Measurements from ENCODE around the gene PYCR2. TPM values are rescaled to one million over a fixed set of nuclear protein-coding genes. Genes with fewer than 3 reads are reported as not detected.

PYCR2 gene
- total RNA-seq, 1 donor from 2014 or later: 109 TPM

- TF ChIP-seq, protein P1, sequence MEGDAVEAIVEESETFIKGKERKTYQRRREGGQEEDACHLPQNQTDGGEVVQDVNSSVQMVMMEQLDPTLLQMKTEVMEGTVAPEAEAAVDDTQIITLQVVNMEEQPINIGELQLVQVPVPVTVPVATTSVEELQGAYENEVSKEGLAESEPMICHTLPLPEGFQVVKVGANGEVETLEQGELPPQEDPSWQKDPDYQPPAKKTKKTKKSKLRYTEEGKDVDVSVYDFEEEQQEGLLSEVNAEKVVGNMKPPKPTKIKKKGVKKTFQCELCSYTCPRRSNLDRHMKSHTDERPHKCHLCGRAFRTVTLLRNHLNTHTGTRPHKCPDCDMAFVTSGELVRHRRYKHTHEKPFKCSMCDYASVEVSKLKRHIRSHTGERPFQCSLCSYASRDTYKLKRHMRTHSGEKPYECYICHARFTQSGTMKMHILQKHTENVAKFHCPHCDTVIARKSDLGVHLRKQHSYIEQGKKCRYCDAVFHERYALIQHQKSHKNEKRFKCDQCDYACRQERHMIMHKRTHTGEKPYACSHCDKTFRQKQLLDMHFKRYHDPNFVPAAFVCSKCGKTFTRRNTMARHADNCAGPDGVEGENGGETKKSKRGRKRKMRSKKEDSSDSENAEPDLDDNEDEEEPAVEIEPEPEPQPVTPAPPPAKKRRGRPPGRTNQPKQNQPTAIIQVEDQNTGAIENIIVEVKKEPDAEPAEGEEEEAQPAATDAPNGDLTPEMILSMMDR (IDR thresholded peaks at IDR 0.05): no peak
- ATAC-seq (ENCODE audit: low read depth) (no peak), DNase-seq (no peak)
- Mint-ChIP-seq H3K4me3 (no peak overlapping the region), H3K36me3 (ENCODE audit: low read depth) (no peaks in the 10 kb centered on the region), H3K27ac (no peak overlapping the region), H3K9me3 (no peaks in the 10 kb centered on the region), H3K4me1 (no peaks in the 10 kb centered on the region), H3K27me3 (peaks cover 3% of the 10 kb centered on the region)
- POLR2A ChIA-PET: interaction anchor here (0.5 kb wide), 1 partner anchor 40 kb away, joined by 3 read pairs; no protein-coding TSS in a partner anchor
- intact Hi-C loops (cut with micrococcal nuclease): no loop called here
- CTCF ChIA-PET: no interaction called here
Observed at GRCh38 chr1:225965231-225965630, 41.2 kb upstream of the PYCR2 start.

DNA sequence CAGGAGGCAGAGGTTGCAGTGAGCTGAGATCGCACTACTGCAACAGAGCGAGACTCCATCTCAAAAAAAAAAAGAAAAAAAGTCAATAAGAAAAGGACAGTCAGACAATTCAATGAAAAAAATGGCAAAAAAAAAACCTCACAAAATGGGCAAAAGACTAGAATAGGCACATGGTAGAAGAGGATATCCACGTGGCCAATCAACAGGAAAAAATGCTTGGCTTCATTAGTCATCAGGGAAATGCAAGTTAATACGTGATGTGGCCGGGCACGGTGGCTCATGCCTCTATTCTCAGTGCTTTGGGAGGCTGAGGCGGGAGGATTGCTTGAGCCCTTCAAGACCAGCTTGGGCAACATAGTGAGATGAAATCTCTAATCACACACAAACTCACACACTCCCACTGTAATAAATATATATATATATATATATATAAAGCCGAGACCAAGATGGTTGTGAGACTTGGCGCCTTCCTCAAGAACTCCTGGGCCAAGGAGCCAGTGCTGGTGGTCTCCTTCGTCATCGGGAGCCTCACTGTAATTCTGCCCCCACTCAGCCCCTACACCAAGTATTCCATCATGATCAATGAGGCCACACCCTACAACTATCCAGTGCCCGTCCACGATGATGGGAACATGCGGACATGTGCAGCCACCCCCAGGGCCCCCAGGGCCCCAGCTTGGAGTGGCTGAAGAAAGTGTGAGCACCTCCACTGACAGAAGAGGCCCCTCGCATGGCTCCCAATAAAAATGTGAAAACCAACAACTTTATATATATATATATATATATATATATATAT lies 39.9 kb upstream of the PYCR2 start:
- intact Hi-C loops (cut with micrococcal nuclease): no loop called here
- H3K4me3 Mint-ChIP-seq: no peak overlapping the region
- ChIA-PET CTCF (interaction anchor here (1.1 to 1.4 kb wide), 3 partner anchors 10 to 19 kb away, joined by 3 read pairs; no protein-coding TSS in a partner anchor), POLR2A (interaction anchor here (0.7 kb wide), 1 partner anchor 9 kb away, joined by 3 read pairs; no protein-coding TSS in a partner anchor)
- no peaks in the 10 kb centered on the region for H3K36me3 Mint-ChIP-seq (ENCODE audit: low read depth)
- DNase-seq: no peak
- no peak overlapping the region for H3K27ac Mint-ChIP-seq
- no peak for ATAC-seq (ENCODE audit: low read depth)
- H3K9me3 Mint-ChIP-seq: no peaks in the 10 kb centered on the region
- peaks cover 3% of the 10 kb centered on the region for H3K27me3 Mint-ChIP-seq
- TF ChIP-seq, protein P1 (IDR thresholded peaks at IDR 0.05): no peak
- H3K4me1 Mint-ChIP-seq: no peaks in the 10 kb centered on the region

DNA sequence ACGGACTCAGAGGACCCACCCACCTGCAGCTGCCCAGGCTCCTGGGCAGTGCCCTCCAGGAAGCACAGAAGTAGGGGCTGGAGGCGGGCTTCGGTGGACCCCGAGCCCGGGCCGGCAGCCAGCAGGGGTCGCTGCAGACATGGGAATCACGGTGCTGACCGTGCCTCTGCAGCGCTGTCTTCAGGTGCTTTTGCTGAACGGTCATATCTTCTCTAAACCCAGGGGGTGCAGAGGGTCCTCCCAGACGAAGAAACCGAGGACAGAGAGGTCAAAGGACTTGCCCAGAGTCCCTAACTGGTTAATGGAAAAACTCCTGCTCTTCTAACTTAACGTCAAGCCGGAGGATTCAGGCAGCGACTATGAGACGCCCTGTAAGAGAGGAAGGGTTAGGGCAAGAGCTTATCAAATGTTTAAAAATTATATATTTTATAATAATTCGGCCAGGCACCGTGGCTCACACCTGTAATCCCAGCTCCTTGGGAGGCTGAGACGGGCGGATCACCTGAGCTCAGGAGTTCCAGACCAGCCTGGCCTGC lies 38.5 kb upstream of the PYCR2 start:
- DNase-seq (peak; percentile 56), ATAC-seq (ENCODE audit: low read depth) (peak; percentile 72)
- Mint-ChIP-seq H3K27ac (no peak overlapping the region), H3K4me1 (no peaks in the 10 kb centered on the region), H3K27me3 (peaks cover 3% of the 10 kb centered on the region), H3K4me3 (no peak overlapping the region), H3K36me3 (ENCODE audit: low read depth) (no peaks in the 10 kb centered on the region), H3K9me3 (no peaks in the 10 kb centered on the region)
- intact Hi-C loops (cut with micrococcal nuclease): no loop called here
- POLR2A ChIA-PET: interaction anchor here (1.3 kb wide), 1 partner anchor 185 kb away, joined by 3 read pairs; the partner anchor contains the start of gene SRP9
- TF ChIP-seq, protein P1 (IDR thresholded peaks at IDR 0.05): peak; percentile 25
- CTCF ChIA-PET: interaction anchor here (1.1 to 1.4 kb wide), 4 partner anchors 10 to 185 kb away, joined by 3 to 6 read pairs (median 3); partner anchors contain the start of gene SRP9

GRCh38 chr1:225961659-225962439 lies 37.8 kb upstream of the PYCR2 start:
- no peak overlapping the region for H3K4me3 Mint-ChIP-seq
- TF ChIP-seq, protein P1 (IDR thresholded peaks at IDR 0.05): no peak
- H3K27ac Mint-ChIP-seq: no peak overlapping the region
- H3K27me3 Mint-ChIP-seq: peaks cover 2% of the 10 kb centered on the region
- DNase-seq (no peak), ATAC-seq (ENCODE audit: low read depth) (no peak)
- H3K36me3 Mint-ChIP-seq (ENCODE audit: low read depth): no peaks in the 10 kb centered on the region
- ChIA-PET POLR2A (interaction anchor here (1.3 to 1.4 kb wide), 2 partner anchors 184 to 494 kb away, joined by 3 to 4 read pairs; partner anchors contain the start of gene SRP9), CTCF (interaction anchor here (1.2 to 1.4 kb wide), 3 partner anchors 184 to 487 kb away, joined by 3 to 6 read pairs (median 6); partner anchors contain the start of gene SRP9)
- intact Hi-C loops (cut with micrococcal nuclease): no loop called here
- no peaks in the 10 kb centered on the region for H3K4me1 Mint-ChIP-seq
- H3K9me3 Mint-ChIP-seq: no peaks in the 10 kb centered on the region

All from activated B cell treated with CpG ODN at 0.5 μM for 24 hours (primary cell).